NOMO-1 treated with dmso at 0.1 percent for 144 hours (cell line): ENCODE data around the gene CNTN1.
"Not testable (repeated sequence)": the region's sequence is repeated elsewhere in the genome, so short reads cannot be mapped to it uniquely, and the experiment has no call there.

Experiments
- DNase-seq: peaks from one replicate; lab custom pipeline; 2025; ENCODE audit not compliant: unreplicated experiment; lab: John Stamatoyannopoulos, UW

CNTN1 gene

GRCh38 chr12:41023836-41024235 lies 331.6 kb downstream of the CNTN1 start:
- no peak for DNase-seq

GRCh38 chr12:41026151-41026550 lies 333.9 kb downstream of the CNTN1 start:
- DNase-seq: no peak

GRCh38 chr12:41032386-41032785 lies 340.1 kb downstream of the CNTN1 start:
- DNase-seq: no peak

GRCh38 chr12:41034686-41035085 lies 342.4 kb downstream of the CNTN1 start:
- DNase-seq: no peak

GRCh38 chr12:41039461-41039860 lies 347.2 kb downstream of the CNTN1 start:
- no peak for DNase-seq

- DNase-seq: no peak
These were observed 353.3 kb downstream of the CNTN1 start for GRCh38 chr12:41045509-41045908.

GRCh38 chr12:41049033-41049432 lies 356.8 kb downstream of the CNTN1 start:
- DNase-seq: no peak

GRCh38 chr12:41051954-41052353 lies 359.7 kb downstream of the CNTN1 start:
- no peak for DNase-seq

GRCh38 chr12:41052441-41052840 lies 360.2 kb downstream of the CNTN1 start:
- DNase-seq: no peak

- no peak for DNase-seq
These were observed 360.8 kb downstream of the CNTN1 start for GRCh38 chr12:41053046-41053445.

- DNase-seq: no peak
These were observed 363.8 kb downstream of the CNTN1 start for GRCh38 chr12:41055875-41056577.

- DNase-seq: no peak
These were observed 366.0 kb downstream of the CNTN1 start for GRCh38 chr12:41058266-41058665.

- no peak for DNase-seq
These were observed 369.0 kb downstream of the CNTN1 start for GRCh38 chr12:41061192-41061591.

GRCh38 chr12:41064411-41064810 lies 372.2 kb downstream of the CNTN1 start:
- DNase-seq: no peak

- DNase-seq: no peak
These were observed 375.9 kb downstream of the CNTN1 start for GRCh38 chr12:41067941-41068645.

- no peak for DNase-seq
These were observed 381.6 kb downstream of the CNTN1 start for GRCh38 chr12:41073633-41074472.

GRCh38 chr12:41074473-41074769 lies 382.2 kb downstream of the CNTN1 start:
- DNase-seq: no peak

GRCh38 chr12:41076114-41076513 lies 383.9 kb downstream of the CNTN1 start:
- no peak for DNase-seq

- not testable (repeated sequence) for DNase-seq
These were observed 389.0 kb downstream of the CNTN1 start for GRCh38 chr12:41081241-41081640.

GRCh38 chr12:41089438-41089837 lies 397.2 kb downstream of the CNTN1 start:
- DNase-seq: no peak

GRCh38 chr12:41092115-41092514 lies 399.9 kb downstream of the CNTN1 start:
- no peak for DNase-seq

GRCh38 chr12:41096797-41097196 lies 404.6 kb downstream of the CNTN1 start:
- DNase-seq: no peak
